Measurements from ENCODE around the gene E2F1.

Gene E2F1

DNA sequence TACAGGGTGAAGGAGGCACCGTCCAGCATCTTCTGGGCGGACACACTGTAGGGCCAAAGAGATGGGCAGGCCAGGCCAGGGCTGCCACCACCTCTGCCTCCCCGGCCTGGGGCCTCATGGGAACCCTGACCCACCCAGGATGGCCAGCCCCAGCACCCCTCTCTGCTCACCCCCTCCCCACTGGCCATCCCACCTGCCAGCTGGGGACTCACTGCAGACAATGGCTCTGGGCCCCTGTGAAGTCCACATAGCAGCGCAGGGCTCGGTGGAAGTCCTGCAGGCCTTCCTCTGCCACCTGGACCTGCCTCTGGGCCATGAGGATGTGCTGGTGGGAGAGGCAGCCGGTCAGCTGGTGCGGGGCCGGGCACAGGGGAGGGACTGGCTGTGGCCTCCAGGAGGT lies 27.7 kb downstream of the E2F1 start:
- in situ Hi-C loops (cut with HindIII; ENCODE audit: low sequenced_read_pairs): no loop called here
- H3K4me3 ChIP-seq (ENCODE audit: low read depth, low read length): no peak overlapping the region
- no peak for DNase-seq (ENCODE audit: low read depth)
- no peak for TF ChIP-seq CTCF (IDR thresholded peaks at IDR 0.05; ENCODE audit: low read depth, low read length, missing control alignments)

DNA sequence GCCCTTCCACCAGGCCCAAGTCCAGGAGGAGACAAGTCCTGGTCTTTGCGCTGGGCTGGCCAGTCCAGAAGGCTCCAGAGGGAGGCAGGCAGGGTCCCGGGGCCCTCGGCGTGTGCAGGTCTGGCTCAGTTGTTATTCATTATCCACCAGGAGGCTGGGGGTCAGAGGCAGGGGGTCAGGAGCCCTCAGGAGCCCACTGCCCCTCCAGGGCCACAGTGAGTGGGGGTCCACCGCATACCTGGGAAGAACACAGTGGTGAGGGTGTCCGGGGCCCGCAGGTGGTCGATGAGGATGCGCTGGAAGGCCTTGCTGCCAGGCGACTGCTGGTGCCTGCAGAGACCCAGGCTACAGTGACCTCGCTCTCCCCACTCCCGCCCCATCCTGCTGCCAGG lies 28.5 kb downstream of the E2F1 start:
- in situ Hi-C loops (cut with HindIII; ENCODE audit: low sequenced_read_pairs): no loop called here
- DNase-seq (ENCODE audit: low read depth): no peak
- no peak for TF ChIP-seq CTCF (IDR thresholded peaks at IDR 0.05; ENCODE audit: low read depth, low read length, missing control alignments)
- no peak overlapping the region for H3K4me3 ChIP-seq (ENCODE audit: low read depth, low read length)

GRCh38 chr20:33656783-33657703 lies 29.1 kb downstream of the E2F1 start:
- no peak for DNase-seq (ENCODE audit: low read depth)
- in situ Hi-C loops (cut with HindIII; ENCODE audit: low sequenced_read_pairs): no loop called here
- H3K4me3 ChIP-seq (ENCODE audit: low read depth, low read length): no peak overlapping the region
- TF ChIP-seq CTCF (IDR thresholded peaks at IDR 0.05; ENCODE audit: low read depth, low read length, missing control alignments): no peak

GRCh38 chr20:33656010-33656782 lies 30.0 kb downstream of the E2F1 start:
- in situ Hi-C loops (cut with HindIII; ENCODE audit: low sequenced_read_pairs): no loop called here
- no peak for TF ChIP-seq CTCF (IDR thresholded peaks at IDR 0.05; ENCODE audit: low read depth, low read length, missing control alignments)
- DNase-seq (ENCODE audit: low read depth): no peak
- no peak overlapping the region for H3K4me3 ChIP-seq (ENCODE audit: low read depth, low read length)

DNA sequence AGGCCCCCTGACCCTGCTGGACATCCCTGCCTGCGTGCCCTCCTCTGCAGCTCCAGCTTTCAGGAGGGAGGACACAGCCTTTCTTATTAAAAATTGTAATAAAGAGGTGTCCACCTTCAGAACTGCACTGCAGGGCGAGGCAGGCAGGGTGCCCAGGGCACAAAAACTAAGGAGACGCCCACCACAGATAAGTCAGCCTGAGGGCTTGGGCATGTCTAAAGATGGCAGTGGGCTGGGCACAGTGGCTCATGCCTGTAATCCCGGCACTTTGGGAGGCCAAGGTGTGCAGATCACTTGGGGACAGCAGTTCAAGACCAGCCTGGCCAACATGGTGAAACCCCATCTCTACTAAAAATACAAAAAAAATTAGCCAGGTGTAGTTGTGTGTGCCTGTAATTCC lies 31.0 kb downstream of the E2F1 start:
- in situ Hi-C loops (cut with HindIII; ENCODE audit: low sequenced_read_pairs): no loop called here

More for the DNA sequence above, 31.0 kb downstream of the E2F1 start:
- TF ChIP-seq CTCF (IDR thresholded peaks at IDR 0.05; ENCODE audit: low read depth, low read length, missing control alignments): no peak
- DNase-seq (ENCODE audit: low read depth): no peak
- no peak overlapping the region for H3K4me3 ChIP-seq (ENCODE audit: low read depth, low read length)
